HG03159 (cell line): ENCODE measurements around the gene SCML1.

ENCODE experiments used
- ATAC-seq: cut with Tn5 transposase; IDR thresholded peaks from one replicate; pipeline ENCODE4 v1.9.1; 2021; ENCODE audit warnings: mild to moderate bottlenecking, moderate library complexity; ENCODE audit not compliant: unreplicated experiment

Gene SCML1

DNA sequence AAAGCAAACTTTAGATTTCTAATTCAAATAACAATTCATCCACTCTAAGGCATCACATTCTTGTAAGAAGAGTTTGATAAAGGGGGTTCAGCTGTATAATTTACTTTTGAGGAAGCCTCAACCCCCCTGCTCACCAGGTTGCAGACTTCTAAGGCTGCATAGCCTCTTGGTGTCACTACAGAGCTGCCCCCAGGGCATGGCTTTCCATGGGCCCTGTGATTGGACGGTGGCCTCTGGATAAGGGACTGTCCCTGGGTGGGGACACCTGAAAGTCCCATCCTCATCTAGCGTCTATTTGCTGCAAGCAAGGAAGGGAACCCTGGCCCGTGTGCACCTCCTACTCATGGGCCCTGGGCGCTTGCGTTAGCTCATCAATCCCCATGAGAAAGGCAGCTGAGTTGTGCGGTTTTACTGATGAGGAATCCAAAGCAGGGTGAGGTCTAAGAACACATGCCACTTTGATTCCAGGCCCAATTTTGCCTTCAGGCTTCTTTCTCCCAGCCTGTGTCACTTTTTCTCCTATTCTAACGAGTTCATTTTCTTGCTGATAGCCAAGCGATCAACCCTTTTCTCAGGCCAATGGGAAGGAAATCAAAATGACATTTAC is 51.8 kb downstream of the SCML1 start:
- no peak for ATAC-seq

DNA sequence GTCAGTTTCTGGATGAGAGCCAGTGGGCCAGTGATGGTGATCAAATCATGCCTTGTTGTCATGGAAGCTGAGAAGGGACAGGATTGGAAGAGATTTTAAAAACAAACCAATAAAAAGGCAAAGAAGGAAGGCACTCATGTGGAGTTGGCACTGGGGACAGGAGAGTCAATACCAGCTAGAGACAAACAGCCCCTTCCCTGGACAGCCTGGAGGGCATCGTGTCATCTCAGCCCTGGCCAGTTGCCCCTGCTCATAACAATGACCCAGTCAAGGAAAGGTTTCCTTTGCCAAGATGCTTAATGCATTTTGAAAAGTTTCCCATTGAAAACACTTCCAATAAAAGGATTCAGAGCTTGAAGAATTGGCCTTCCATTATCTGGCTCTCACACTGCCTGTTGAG is 55.5 kb downstream of the SCML1 start:
- no peak for ATAC-seq

DNA sequence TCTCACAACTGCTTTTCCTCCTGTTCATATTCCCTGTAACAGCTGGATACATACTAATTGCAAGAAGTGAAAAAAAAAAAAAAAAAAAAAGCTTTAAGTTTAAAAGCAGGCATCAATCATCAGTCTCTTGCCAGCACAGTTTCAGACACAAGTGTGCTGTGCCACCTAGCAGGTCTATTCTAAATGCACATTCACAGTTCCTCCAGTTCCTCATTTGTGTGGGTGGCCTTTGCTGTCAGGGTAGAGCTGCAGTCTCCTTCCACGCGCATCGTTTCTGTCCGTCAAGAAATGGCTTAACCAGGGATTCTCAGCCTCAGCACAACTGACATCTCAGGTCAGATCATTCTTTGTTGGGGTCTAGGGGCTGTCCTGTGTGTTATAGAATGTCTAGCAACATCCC is 61.6 kb downstream of the SCML1 start:
- no peak for ATAC-seq

DNA sequence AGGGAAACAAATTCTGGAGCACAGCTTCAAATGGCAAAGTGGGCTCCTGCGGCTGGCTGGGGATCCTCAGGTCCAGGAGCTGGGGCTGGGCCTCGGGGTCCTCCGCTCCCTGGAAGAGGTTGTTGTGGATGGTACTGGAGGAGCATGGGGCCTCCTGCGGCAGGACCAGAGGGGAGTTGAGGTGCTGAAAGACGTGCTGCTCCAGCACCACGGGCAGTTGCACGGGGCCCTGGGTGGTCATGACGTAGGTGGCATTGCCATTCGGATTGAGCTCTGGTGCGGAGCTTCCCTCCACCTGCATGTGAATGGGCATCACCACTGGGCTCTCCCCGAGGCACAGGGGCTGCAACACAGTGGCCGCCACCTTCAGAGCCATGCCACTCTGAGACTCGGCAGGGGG is 64.1 kb downstream of the SCML1 start:
- ATAC-seq = no peak

DNA sequence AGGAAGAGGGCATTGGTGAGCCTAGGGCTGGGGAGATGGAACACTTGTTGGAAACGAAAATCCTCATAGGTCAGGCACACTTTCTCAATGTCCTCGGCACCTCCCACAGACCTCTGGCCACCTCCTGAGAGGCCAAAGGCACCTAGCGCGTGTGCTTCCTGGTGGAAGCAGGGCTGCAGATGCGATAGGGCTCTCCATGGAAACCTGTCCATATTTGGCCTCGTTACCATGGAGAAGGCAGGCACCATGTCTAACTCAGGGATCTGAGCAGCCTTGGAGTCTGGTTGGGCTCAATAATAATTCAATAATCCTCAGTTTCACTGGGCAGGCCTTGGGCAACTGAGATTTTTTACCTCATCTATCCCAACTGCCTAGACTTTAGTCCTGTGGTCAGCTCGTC is 65.5 kb downstream of the SCML1 start:
- no peak for ATAC-seq

DNA sequence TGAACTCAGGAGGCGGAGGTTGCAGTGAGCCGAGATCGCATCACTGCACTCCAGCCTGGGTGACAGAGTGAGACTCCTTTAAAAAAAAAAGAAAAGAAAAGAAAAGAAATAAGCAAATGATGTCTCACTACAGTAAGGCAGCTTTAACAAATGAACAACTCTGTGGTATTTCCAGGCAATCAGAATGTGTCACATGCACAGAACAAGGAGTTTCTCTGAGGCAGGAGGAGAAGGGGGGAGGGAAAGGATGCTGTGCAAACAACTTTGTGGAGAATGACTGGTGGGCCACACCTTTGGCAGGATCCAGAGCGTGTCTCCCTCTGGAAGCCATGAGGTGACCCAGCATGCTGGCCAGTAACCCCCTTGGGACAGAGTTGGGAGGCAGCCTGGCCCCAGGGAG is 66.2 kb downstream of the SCML1 start:
- ATAC-seq = no peak
